Left hindlimb (tissue), 1 donor: ENCODE results near the gene SMYD3.
"Not testable (repeated sequence)": the region's sequence is repeated elsewhere in the genome, so short reads cannot be mapped to it uniquely, and the experiment has no call there.

Experiments
- DNase-seq: peaks from one replicate; pipeline ENCODE4 v3.0.0-alpha.2; 2018

Gene SMYD3

GRCh38 chr1:246415028-246415427, 92.1 kb downstream of the SMYD3 start:
- DNase-seq: no peak

GRCh38 chr1:246413430-246413829, 93.6 kb downstream of the SMYD3 start:
- no peak for DNase-seq

- DNase-seq: no peak
Measured at GRCh38 chr1:246404078-246404477, 103.0 kb downstream of the SMYD3 start.

GRCh38 chr1:246398126-246398813, 108.8 kb downstream of the SMYD3 start:
- DNase-seq: no peak

GRCh38 chr1:246397046-246397445, 110.0 kb downstream of the SMYD3 start:
- DNase-seq: no peak

- no peak for DNase-seq
Measured at GRCh38 chr1:246396322-246396721, 110.8 kb downstream of the SMYD3 start.

GRCh38 chr1:246394121-246394520, 113.0 kb downstream of the SMYD3 start:
- DNase-seq: no peak

GRCh38 chr1:246390855-246391254, 116.2 kb downstream of the SMYD3 start:
- DNase-seq: no peak

GRCh38 chr1:246384616-246385015, 122.5 kb downstream of the SMYD3 start:
- no peak for DNase-seq

- DNase-seq: no peak
Measured at GRCh38 chr1:246383791-246384190, 123.3 kb downstream of the SMYD3 start.

GRCh38 chr1:246383239-246383589, 123.9 kb downstream of the SMYD3 start:
- DNase-seq: no peak

GRCh38 chr1:246382589-246383238, 124.4 kb downstream of the SMYD3 start:
- no peak for DNase-seq

GRCh38 chr1:246381452-246381851, 125.6 kb downstream of the SMYD3 start:
- no peak for DNase-seq

GRCh38 chr1:246377625-246378153, 129.4 kb downstream of the SMYD3 start:
- no peak for DNase-seq

GRCh38 chr1:246373828-246374569, 133.1 kb downstream of the SMYD3 start:
- DNase-seq: no peak

GRCh38 chr1:246372559-246372958, 134.5 kb downstream of the SMYD3 start:
- no peak for DNase-seq

- DNase-seq: no peak
Measured at GRCh38 chr1:246367041-246367440, 140.0 kb downstream of the SMYD3 start.

- DNase-seq: no peak
Measured at GRCh38 chr1:246365708-246366107, 141.4 kb downstream of the SMYD3 start.

- no peak for DNase-seq
Measured at GRCh38 chr1:246364415-246364941, 142.6 kb downstream of the SMYD3 start.

GRCh38 chr1:246357014-246357598, 150.0 kb downstream of the SMYD3 start:
- not testable (repeated sequence) for DNase-seq

GRCh38 chr1:246355411-246356230, 151.5 kb downstream of the SMYD3 start:
- no peak for DNase-seq

- DNase-seq: no peak
Measured at GRCh38 chr1:246351721-246352120, 155.4 kb downstream of the SMYD3 start.
